HepG2 (cell line): ENCODE results near the gene INHA. TPM values are rescaled to one million over a fixed set of nuclear protein-coding genes. Genes with fewer than 3 reads are reported as not detected.
A peak's percentile ranks its signal among the peaks of the same experiment; 100 is the strongest.

Source experiments
- BATF2 ChIP-seq: sonication (generic); formaldehyde crosslinking; IDR thresholded peaks from 2 replicates; pipeline ENCODE4 v1.8.0; 2022; ENCODE audit warnings: mild to moderate bottlenecking, missing genetic modification reagents, moderate library complexity
- BCL6 ChIP-seq: IDR thresholded peaks from 2 replicates; pipeline ENCODE4 v1.6.1; 2016; ENCODE audit warnings: missing genetic modification reagents, missing compliant biosample characterization
- CHD2 ChIP-seq: IDR thresholded peaks from 2 replicates; pipeline ENCODE4 v1.6.1; 2011; ENCODE audit warnings: low read depth, low read length, improper control_type of control experiment
- CREB1 ChIP-seq, 2 experiments: fragments of 450-650 bp in 1 of 2; IDR thresholded peaks; 2 replicates each; pipeline ENCODE4 v1.6.1; 2016 to 2017; ENCODE audit warnings: control low read depth in 1 of 2, mild to moderate bottlenecking in 1 of 2, missing compliant biosample characterization in 1 of 2, missing genetic modification characterization in 1 of 2
- ETS1 ChIP-seq: sonication (generic); formaldehyde crosslinking; IDR thresholded peaks from 2 replicates; pipeline ENCODE4 v1.4.0; 2020; ENCODE audit warnings: missing genetic modification reagents
- HMG20B ChIP-seq: conservative IDR thresholded peaks from 2 replicates; pipeline ENCODE4 v1.6.1; 2016; ENCODE audit warnings: missing genetic modification reagents, missing compliant biosample characterization
- HNF1A ChIP-seq, 2 experiments: sonication (generic) in 1 of 2; formaldehyde crosslinking in 1 of 2; IDR thresholded peaks; 2 replicates each; pipeline versions ENCODE4 v1.4.0 to v1.6.1; 2016 to 2020; ENCODE audit warnings: borderline replicate concordance in 1 of 2, low read depth in 1 of 2, mild to moderate bottlenecking in 1 of 2, missing genetic modification reagents in 1 of 2
- KDM2A ChIP-seq: sonication (generic); formaldehyde crosslinking; IDR thresholded peaks from 2 replicates; pipeline ENCODE4 v1.4.0; 2020; ENCODE audit warnings: low read depth, missing genetic modification reagents, borderline replicate concordance
- MAF1 ChIP-seq: sonication (generic); formaldehyde crosslinking; IDR thresholded peaks from 2 replicates; pipeline ENCODE4 v1.5.0; 2020; ENCODE audit warnings: missing genetic modification reagents, borderline replicate concordance
- MEF2D ChIP-seq: sonication (generic); formaldehyde crosslinking; IDR thresholded peaks from 2 replicates; pipeline ENCODE4 v1.5.1; 2020; ENCODE audit warnings: mild to moderate bottlenecking, missing genetic modification reagents
- MTA3 ChIP-seq: sonication (generic); formaldehyde crosslinking; IDR thresholded peaks from 2 replicates; pipeline ENCODE4 v1.4.0; 2020; ENCODE audit warnings: missing genetic modification reagents
- NFATC3 ChIP-seq: sonication (generic); formaldehyde crosslinking; IDR thresholded peaks from 2 replicates; pipeline ENCODE4 v1.5.1; 2020; ENCODE audit warnings: mild to moderate bottlenecking, missing genetic modification reagents
- PPARG ChIP-seq: conservative IDR thresholded peaks from 2 replicates; pipeline ENCODE4 v1.6.1; 2016; ENCODE audit warnings: missing biosample characterization, missing genetic modification reagents
- SKI ChIP-seq: fragments of 450-650 bp; IDR thresholded peaks from one replicate; pipeline ENCODE4 v1.6.1; 2018; ENCODE audit warnings: mild to moderate bottlenecking; ENCODE audit not compliant: partially characterized antibody
- SP5 ChIP-seq: IDR thresholded peaks from 2 replicates; pipeline ENCODE4 v1.6.1; 2016; ENCODE audit warnings: low read depth, borderline replicate concordance
- SRY ChIP-seq: sonication (generic); formaldehyde crosslinking; IDR thresholded peaks from 2 replicates; pipeline ENCODE4 v1.8.0; 2022; ENCODE audit warnings: mild to moderate bottlenecking, missing genetic modification reagents
- TOPORS ChIP-seq: sonication (generic); formaldehyde crosslinking; IDR thresholded peaks from 2 replicates; pipeline ENCODE4 v1.8.0; 2023; ENCODE audit warnings: mild to moderate bottlenecking, missing genetic modification reagents
- ZBTB21 ChIP-seq: sonication (generic); formaldehyde crosslinking; IDR thresholded peaks from 2 replicates; pipeline ENCODE4 v1.4.0; 2020; ENCODE audit warnings: missing genetic modification reagents
- ZNF230 ChIP-seq: sonication (generic); formaldehyde crosslinking; IDR thresholded peaks from 2 replicates; pipeline ENCODE4 v1.4.0; 2020; ENCODE audit warnings: mild to moderate bottlenecking, missing genetic modification reagents
- ZNF446 ChIP-seq: sonication (generic); formaldehyde crosslinking; IDR thresholded peaks from 2 replicates; pipeline ENCODE4 v1.5.0; 2020; ENCODE audit warnings: mild to moderate bottlenecking, missing genetic modification reagents
- ZNF546 ChIP-seq: sonication (generic); formaldehyde crosslinking; conservative IDR thresholded peaks from 2 replicates; pipeline ENCODE4 v1.8.1; 2023; ENCODE audit warnings: mild to moderate bottlenecking, missing genetic modification reagents
- ZNF792 ChIP-seq: IDR thresholded peaks from 2 replicates; pipeline ENCODE4 v1.6.1; 2016
- polyA plus RNA-seq, 8 experiments: library from polyadenylated mRNA; depleted of rRNA in 3 of 8; stranded (reverse) in 7 of 8; unstranded in 1 of 8; fragments of >200 nt; fragmentation: Illumina TruSeq in 4 of 8; extraction: Trizol in 4 of 8; gene quantifications; 2 replicates each; pipeline versions ENCODE4 v1.2.1 to v1.2.3, GENCODE V29; 2011 to 2016; ENCODE audit warnings: low read depth in 4 of 8, missing spikeins in 1 of 8, mixed read lengths in 1 of 8; ENCODE audit not compliant: insufficient read depth in 1 of 8
- total RNA-seq, 5 experiments: library from RNA; depleted of rRNA; stranded (reverse); fragments of >200 nt; fragmentation: Illumina TruSeq; extraction: Trizol; gene quantifications; 2 replicates each; pipeline ENCODE4 v1.2.3, GENCODE V29; 2016; ENCODE audit warnings: low read depth in 1 of 5
- TF ChIP-seq, protein P1 (sequence below): sonication (generic); formaldehyde crosslinking; IDR thresholded peaks from 2 replicates; pipeline ENCODE4 v1.5.1; 2020; ENCODE audit warnings: missing genetic modification reagents, mild to moderate bottlenecking, borderline replicate concordance

INHA gene
- total and polyA plus RNA-seq, 2 of the 13 experiments (the other 11 are each of a cell fraction or from before 2014, with no cell fraction given), result 4.1 to 15.2 TPM

DNA sequence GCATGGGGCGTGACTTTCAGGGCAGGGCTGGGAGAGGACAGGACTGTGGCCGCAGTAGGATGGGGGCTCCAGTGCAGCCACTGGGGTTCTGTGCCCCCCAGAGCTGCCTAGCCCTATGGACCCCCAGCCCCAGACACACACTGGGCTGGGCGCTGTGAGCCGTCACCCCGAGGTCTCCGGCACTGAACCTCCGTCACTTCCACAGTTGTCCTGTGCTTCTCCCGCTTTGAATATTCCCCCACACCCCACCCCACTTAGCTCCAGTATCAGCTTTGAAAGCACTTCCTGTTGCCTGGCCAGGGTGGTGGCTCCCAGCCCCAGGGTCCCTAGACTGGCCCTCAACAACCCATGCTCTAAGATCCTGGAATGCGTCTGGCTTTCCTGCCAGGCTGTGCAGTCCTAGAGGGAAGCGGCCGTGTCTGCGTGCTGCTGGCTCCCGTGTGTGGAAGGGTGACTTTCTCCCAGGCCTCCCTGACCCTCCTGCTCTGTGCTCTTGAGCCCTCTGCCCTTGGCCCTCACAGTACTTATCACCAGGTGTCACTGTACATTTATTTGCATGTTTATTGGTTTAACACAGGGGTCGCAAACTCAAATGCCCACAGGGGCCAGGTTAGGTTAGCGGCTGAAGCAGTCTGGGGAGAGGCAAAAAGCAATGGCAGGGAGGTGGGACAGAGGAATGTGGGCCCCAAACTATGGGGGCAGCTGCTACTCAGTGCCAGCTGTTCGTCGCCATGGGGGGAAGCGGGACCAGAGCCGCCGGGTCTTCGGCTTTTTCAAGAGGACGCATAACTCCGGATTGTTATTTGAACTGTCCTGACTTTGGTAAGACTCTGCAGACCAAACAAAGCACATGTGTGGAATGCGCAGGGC lies 10.7 kb upstream of the INHA start (continued):
- TF ChIP-seq BATF2 (CRISPR knock-in tag), result no peak
- no peak for TF ChIP-seq PPARG
- TF ChIP-seq MAF1 (CRISPR knock-in tag), result no peak
- TF ChIP-seq ZNF546 (CRISPR knock-in tag), result no peak
- TF ChIP-seq MTA3 (CRISPR knock-in tag), result no peak
- 0 out of 2 replicates have a peak, but pooled peaks have one; percentile 34 for TF ChIP-seq BCL6 (CRISPR knock-in tag)
- TF ChIP-seq NFATC3 (CRISPR knock-in tag), result no peak
- TF ChIP-seq ZBTB21 (CRISPR knock-in tag), result no peak
- TF ChIP-seq, protein P1, sequence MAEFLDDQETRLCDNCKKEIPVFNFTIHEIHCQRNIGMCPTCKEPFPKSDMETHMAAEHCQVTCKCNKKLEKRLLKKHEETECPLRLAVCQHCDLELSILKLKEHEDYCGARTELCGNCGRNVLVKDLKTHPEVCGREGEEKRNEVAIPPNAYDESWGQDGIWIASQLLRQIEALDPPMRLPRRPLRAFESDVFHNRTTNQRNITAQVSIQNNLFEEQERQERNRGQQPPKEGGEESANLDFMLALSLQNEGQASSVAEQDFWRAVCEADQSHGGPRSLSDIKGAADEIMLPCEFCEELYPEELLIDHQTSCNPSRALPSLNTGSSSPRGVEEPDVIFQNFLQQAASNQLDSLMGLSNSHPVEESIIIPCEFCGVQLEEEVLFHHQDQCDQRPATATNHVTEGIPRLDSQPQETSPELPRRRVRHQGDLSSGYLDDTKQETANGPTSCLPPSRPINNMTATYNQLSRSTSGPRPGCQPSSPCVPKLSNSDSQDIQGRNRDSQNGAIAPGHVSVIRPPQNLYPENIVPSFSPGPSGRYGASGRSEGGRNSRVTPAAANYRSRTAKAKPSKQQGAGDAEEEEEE (CRISPR knock-in tag), result no peak
- TF ChIP-seq ETS1 (CRISPR knock-in tag), result no peak
- no peak for TF ChIP-seq HMG20B (CRISPR knock-in tag)
- TF ChIP-seq ZNF446, result 0 out of 2 replicates have a peak, but pooled peaks have one; percentile 14
- TF ChIP-seq CHD2, result no peak
- no peak for TF ChIP-seq ZNF792
- peak; percentile 4; the same call in 1 of the 2 replicates for TF ChIP-seq MEF2D (CRISPR knock-in tag)
- no peak for TF ChIP-seq KDM2A (CRISPR knock-in tag)
- no peak for TF ChIP-seq SRY (CRISPR knock-in tag)
- no peak for TF ChIP-seq SKI
- no peak for TF ChIP-seq ZNF230 (CRISPR knock-in tag)
- TF ChIP-seq TOPORS (CRISPR knock-in tag), result no peak
- no peak for TF ChIP-seq HNF1A (IDR thresholded peaks at IDR 0.05; ENCODE audit: low read depth)
- no peak for TF ChIP-seq HNF1A (CRISPR knock-in tag; IDR thresholded peaks at IDR 0.05; ENCODE audit: borderline replicate concordance)
- TF ChIP-seq CREB1 (IDR thresholded peaks at IDR 0.05), result no peak
- no peak for TF ChIP-seq CREB1 (CRISPR knock-in tag; IDR thresholded peaks at IDR 0.05)
- TF ChIP-seq SP5 (CRISPR knock-in tag), result no peak
